ENCODE data around the gene CR1L. TPM values are rescaled to one million over a fixed set of nuclear protein-coding genes. Genes with fewer than 3 reads are reported as not detected.
A peak's percentile ranks its signal among the peaks of the same experiment; 100 is the strongest.
"Not testable (repeated sequence)": the region's sequence is repeated elsewhere in the genome, so short reads cannot be mapped to it uniquely, and the experiment has no call there.

The CR1L gene
- total RNA-seq, 2 donors from 2014 or later, result not detected

DNA sequence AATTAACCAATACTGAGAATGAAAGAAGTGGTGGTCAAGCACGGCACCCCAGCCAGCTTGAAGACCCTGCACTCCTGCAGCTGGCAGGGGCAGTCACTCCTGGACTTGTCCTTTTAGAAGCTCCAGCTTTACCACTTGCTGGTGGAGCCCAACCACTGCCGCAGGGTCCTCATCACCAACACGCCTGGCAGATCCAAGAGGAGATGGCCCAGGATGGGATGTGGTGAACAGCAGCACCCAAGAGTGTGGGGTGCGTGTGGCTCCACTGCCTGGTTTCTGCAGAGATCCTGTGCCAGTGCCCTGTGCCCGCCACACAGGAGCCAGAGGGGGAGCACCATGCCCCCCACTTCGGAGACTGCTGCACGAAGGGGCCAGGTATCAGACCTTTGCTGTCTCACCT, 13.5 kb downstream of the CR1L start:
- intact Hi-C loops (cut with DNase I), result no loop called here

DNA sequence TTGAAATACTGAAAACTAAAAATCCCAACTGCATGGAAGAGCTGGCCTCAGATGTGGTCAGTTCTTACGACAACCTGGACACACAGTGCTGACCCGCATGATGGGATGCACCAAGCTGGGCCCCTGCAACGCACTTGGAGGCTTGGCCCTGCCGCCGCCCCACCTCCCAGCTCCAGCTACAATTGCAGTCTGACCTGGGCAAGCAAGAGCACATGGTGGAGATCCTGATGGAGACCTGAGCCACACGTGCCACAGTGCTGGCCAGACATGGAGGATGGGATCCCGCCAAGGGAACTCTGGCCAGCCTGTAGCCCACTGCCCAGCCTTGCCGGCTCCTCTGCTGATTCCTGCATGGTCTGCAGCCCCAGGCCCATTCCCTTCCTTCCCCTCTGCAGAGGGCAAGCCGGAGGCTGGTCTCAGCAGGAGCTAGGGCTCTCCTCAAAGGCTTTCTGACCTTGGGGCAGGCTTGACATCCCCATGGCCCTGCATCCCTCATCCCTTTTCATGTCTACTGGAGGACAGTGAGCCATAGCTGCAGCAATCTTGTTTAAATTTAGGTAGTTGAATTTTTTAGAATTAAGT, 14.1 kb downstream of the CR1L start:
- no peaks in the 10 kb centered on the region for H3K9me3 ChIP-seq
- DNase-seq, result no peak
- intact Hi-C loops (cut with DNase I), result no loop called here
- H3K27ac ChIP-seq, result no peak overlapping the region
- TF ChIP-seq, protein P1, sequence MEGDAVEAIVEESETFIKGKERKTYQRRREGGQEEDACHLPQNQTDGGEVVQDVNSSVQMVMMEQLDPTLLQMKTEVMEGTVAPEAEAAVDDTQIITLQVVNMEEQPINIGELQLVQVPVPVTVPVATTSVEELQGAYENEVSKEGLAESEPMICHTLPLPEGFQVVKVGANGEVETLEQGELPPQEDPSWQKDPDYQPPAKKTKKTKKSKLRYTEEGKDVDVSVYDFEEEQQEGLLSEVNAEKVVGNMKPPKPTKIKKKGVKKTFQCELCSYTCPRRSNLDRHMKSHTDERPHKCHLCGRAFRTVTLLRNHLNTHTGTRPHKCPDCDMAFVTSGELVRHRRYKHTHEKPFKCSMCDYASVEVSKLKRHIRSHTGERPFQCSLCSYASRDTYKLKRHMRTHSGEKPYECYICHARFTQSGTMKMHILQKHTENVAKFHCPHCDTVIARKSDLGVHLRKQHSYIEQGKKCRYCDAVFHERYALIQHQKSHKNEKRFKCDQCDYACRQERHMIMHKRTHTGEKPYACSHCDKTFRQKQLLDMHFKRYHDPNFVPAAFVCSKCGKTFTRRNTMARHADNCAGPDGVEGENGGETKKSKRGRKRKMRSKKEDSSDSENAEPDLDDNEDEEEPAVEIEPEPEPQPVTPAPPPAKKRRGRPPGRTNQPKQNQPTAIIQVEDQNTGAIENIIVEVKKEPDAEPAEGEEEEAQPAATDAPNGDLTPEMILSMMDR (IDR thresholded peaks at IDR 0.05), result no peak
- no peaks in the 10 kb centered on the region for H3K4me1 ChIP-seq
- H3K4me3 ChIP-seq, result no peak overlapping the region
- no peaks in the 10 kb centered on the region for H3K27me3 ChIP-seq
- H3K9ac ChIP-seq (ENCODE audit: low read depth in 2 of 2, low read length in 2 of 2), result no peak overlapping the region
- H3K36me3 ChIP-seq, result no peaks in the 10 kb centered on the region

More for the DNA sequence above, 13.5 kb downstream of the CR1L start:
- no peaks in the 10 kb centered on the region for H3K4me1 ChIP-seq
- H3K27ac ChIP-seq, result no peak overlapping the region
- TF ChIP-seq, protein P1 (IDR thresholded peaks at IDR 0.05), result no peak
- H3K9ac ChIP-seq (ENCODE audit: low read depth in 2 of 2, low read length in 2 of 2), result no peak overlapping the region
- H3K4me3 ChIP-seq, result no peak overlapping the region
- no peaks in the 10 kb centered on the region for H3K27me3 ChIP-seq
- no peak for DNase-seq
- no peaks in the 10 kb centered on the region for H3K9me3 ChIP-seq
- no peaks in the 10 kb centered on the region for H3K36me3 ChIP-seq

DNA sequence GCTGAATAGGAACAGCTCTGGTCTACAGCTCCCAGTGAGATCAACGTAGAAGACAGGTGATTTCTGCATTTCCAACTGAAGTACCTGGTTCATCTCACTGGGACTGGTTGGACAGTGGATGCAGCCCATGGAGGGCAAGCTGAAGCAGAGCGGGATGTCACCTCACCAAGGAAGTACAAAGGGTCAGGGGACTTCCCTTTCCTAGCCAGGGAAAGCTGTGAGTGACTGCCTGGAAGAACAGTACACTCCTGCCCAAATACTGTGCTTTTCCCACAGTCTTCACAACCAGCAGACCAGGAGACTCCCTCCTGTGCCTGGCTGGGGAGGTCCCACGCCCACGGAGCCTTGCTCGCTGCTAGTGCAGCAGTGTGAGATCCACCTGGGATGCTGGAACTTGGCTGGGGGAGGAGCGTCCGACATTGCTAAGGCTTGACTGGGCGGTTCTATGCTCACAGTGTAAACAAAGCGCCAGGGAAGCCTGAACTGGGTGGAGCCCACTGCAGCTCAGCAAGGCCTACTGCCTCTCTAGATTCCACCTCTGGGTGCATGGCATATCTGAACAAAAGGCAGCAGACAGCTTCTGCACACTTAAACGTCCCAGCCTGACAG, 14.7 kb downstream of the CR1L start:
- peak; percentile 63 for DNase-seq
- H3K27me3 ChIP-seq, result no peaks in the 10 kb centered on the region
- no peaks in the 10 kb centered on the region for H3K4me1 ChIP-seq
- TF ChIP-seq, protein P1 (IDR thresholded peaks at IDR 0.05), result no peak
- intact Hi-C loops (cut with DNase I), result no loop called here
- no peaks in the 10 kb centered on the region for H3K9me3 ChIP-seq
- H3K36me3 ChIP-seq, result no peaks in the 10 kb centered on the region
- H3K9ac ChIP-seq (ENCODE audit: low read depth in 2 of 2, low read length in 2 of 2), result no peak overlapping the region
- no peak overlapping the region for H3K27ac ChIP-seq
- no peak overlapping the region for H3K4me3 ChIP-seq

DNA sequence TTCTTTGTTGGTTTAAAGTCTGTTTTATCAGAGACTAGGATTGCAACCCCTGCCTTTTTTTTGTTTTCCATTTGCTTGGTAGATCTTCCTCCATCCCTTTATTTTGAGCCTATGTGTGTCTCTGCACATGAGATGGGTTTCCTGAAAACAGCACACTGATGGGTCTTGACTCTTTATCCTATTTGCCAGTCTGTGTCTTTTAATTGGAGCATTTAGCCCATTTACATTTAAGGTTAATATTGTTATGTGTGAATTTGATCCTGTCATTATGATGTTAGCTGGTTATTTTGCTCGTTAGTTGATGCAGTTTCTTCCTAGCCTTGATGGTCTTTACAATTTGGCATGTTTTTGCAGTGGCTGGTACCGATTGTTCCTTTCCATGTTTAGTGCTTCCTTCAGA, 16.5 kb downstream of the CR1L start:
- H3K27ac ChIP-seq; H3K9me3 ChIP-seq; DNase-seq; H3K27me3 ChIP-seq; intact Hi-C loops (cut with DNase I); H3K4me3 ChIP-seq; H3K36me3 ChIP-seq; H3K9ac ChIP-seq (ENCODE audit: low read depth in 2 of 2, low read length in 2 of 2); H3K4me1 ChIP-seq: not testable (repeated sequence)

DNA sequence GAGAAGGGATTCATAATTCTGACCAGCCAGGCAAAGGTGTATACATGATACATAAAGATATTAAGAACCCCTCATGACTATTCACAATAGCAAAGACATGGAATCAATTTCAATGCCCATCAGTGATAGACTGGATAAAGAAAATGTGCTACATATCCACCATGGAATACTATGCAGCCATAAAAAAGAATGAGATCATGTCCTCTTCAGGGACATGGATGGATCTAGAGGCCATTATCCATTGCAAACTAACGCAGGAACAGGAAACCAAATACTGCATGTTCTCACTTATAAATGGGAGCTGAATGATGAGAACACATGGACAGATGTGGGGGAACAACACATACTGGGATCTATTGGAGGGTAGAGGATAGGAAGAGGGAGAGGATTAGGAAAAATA, 21.4 kb downstream of the CR1L start:
- no peak overlapping the region for H3K4me3 ChIP-seq
- intact Hi-C loops (cut with DNase I), result no loop called here
- no peak overlapping the region for H3K9ac ChIP-seq (ENCODE audit: low read depth in 2 of 2, low read length in 2 of 2)
- no peaks in the 10 kb centered on the region for H3K9me3 ChIP-seq
- no peaks in the 10 kb centered on the region for H3K36me3 ChIP-seq
- no peak for DNase-seq
- H3K27ac ChIP-seq, result no peak overlapping the region
- H3K27me3 ChIP-seq, result peaks cover 16% of the 10 kb centered on the region
- no peaks in the 10 kb centered on the region for H3K4me1 ChIP-seq
- TF ChIP-seq, protein P1 (IDR thresholded peaks at IDR 0.05), result no peak

DNA sequence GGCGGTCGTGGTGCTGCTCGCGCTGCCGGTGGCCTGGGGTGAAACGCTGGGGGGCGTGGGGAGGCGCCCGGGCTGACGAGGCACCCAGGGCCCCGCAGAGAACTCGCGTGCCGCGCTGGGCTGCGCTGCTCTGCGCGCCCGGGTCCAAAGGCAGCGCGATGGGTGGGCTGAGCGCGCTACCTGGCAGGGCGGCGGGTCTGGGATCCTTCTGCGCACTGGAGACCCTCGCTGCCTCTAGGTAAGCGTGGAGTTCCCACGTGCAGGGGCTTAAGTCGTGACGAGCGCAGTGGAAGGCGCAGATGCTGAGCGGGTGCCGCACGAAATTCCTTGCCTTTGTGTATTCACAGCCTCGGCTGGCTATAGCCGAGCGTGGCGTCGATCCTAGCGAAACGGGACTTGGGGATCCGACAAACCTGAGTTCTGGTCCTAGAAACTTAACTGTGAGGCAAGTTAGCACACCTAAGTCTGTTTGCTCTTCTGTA, 24.6 kb downstream of the CR1L start:
- no peak for DNase-seq
- Histone ChIP-seq H3K36me3 (no peaks in the 10 kb centered on the region), H3K27ac (no peak overlapping the region), H3K4me3 (no peak overlapping the region), H3K9ac (ENCODE audit: low read depth in 2 of 2, low read length in 2 of 2) (no peak overlapping the region), H3K27me3 (peaks cover 22% of the 10 kb centered on the region), H3K4me1 (no peaks in the 10 kb centered on the region), H3K9me3 (no peaks in the 10 kb centered on the region)
- TF ChIP-seq, protein P1 (IDR thresholded peaks at IDR 0.05), result no peak
- intact Hi-C loops (cut with DNase I), result no loop called here

Data from colonic mucosa (tissue), 4 donors.